Aorta (tissue), 5 donors: ENCODE results near the gene KCNIP3. TPM values are rescaled to one million over a fixed set of nuclear protein-coding genes. Genes with fewer than 3 reads are reported as not detected.

Experiments used
- ATAC-seq: fragments of 200-7000 bp; cut with Tn5 transposase; one replicate; pipeline ENCODE4 v1.9.1; 2022; ENCODE audit warnings: moderate library complexity; ENCODE audit not compliant: low FRiP score
- DNase-seq, 2 donors: peaks; one replicate each; pipeline ENCODE4 v3.0.0-alpha.2; 2020
- H3K27ac ChIP-seq, 2 donors: one replicate each; pipeline ENCODE4 v1.5.1; 2013; ENCODE audit warnings: low read length in 2 of 2, mild to moderate bottlenecking in 2 of 2, moderate library complexity in 2 of 2, control low read depth in 1 of 2, inconsistent platforms in 1 of 2, low read depth in 1 of 2
- H3K27me3 ChIP-seq, 2 donors: one replicate each; pipeline ENCODE4 v1.6.1; 2013; ENCODE audit warnings: control low read depth in 1 of 2, low read length in 1 of 2, mild to moderate bottlenecking in 1 of 2, moderate library complexity in 1 of 2; ENCODE audit not compliant: insufficient read depth in 2 of 2, control insufficient read depth in 1 of 2
- H3K36me3 ChIP-seq, 2 donors: one replicate each; pipeline ENCODE4 v1.6.1; 2013; ENCODE audit warnings: control low read depth in 1 of 2, low read length in 1 of 2, mild to moderate bottlenecking in 1 of 2; ENCODE audit not compliant: insufficient read depth in 2 of 2, control insufficient read depth in 1 of 2
- H3K4me1 ChIP-seq, 2 donors: one replicate each; pipeline ENCODE4 v1.6.1; 2013; ENCODE audit warnings: low read length in 2 of 2, control low read depth in 1 of 2, mild to moderate bottlenecking in 1 of 2, moderate library complexity in 1 of 2; ENCODE audit not compliant: insufficient read depth in 2 of 2, control insufficient read depth in 1 of 2
- H3K4me3 ChIP-seq, 2 donors: one replicate each; pipeline ENCODE4 v1.5.1; 2013; ENCODE audit warnings: low read length in 2 of 2, control low read depth in 1 of 2, mild to moderate bottlenecking in 1 of 2
- H3K9me3 ChIP-seq: one replicate; pipeline ENCODE4 v1.6.1; 2013; ENCODE audit warnings: mild to moderate bottlenecking, low read length; ENCODE audit not compliant: control insufficient read depth
- WGBS, 2 donors: extraction: QIAGEN DNeasy Blood & Tissue Kit; methylation state at CpG; one replicate each; pipeline ENCODE4 v1.1.7; 2013; 5-methylcytosine and 5-hydroxymethylcytosine counted together
- intact Hi-C, 2 donors: fragments of 100-400 bp; cut with DNase I; formaldehyde crosslinking; loops; one replicate each; pipeline versions ENCODE4 v1.14.2 to v1.15.0; 2022
- polyA plus RNA-seq, 2 donors: library from polyadenylated mRNA; stranded (reverse); fragments of 200-250 nt; gene quantifications; one replicate each; pipeline ENCODE4 v1.2.3, GENCODE V29; 2013
- total RNA-seq, 2 donors: library from RNA; stranded (reverse); fragmentation: NEBNext Ultra II Directional; extraction: Animal tissue kit (Norgen Biotek cat#: 25700); gene quantifications; one replicate each; pipeline ENCODE4 v1.2.1, GENCODE V29; 2021
- donor health status: healthy with polysubstance abuse.
- donor health status: Bipolar disorder and iron deficiency.
- donor health status: DM: no; HTN: no; CAD: no.
- donor health status: DM: no; HTN: no; CAD: no.
- donor health status: DM: yes; HTN: yes; CAD: no.

Gene KCNIP3
- total and polyA plus RNA-seq, 4 donors: 2.9 to 10.7 (median 7.7) TPM

DNA sequence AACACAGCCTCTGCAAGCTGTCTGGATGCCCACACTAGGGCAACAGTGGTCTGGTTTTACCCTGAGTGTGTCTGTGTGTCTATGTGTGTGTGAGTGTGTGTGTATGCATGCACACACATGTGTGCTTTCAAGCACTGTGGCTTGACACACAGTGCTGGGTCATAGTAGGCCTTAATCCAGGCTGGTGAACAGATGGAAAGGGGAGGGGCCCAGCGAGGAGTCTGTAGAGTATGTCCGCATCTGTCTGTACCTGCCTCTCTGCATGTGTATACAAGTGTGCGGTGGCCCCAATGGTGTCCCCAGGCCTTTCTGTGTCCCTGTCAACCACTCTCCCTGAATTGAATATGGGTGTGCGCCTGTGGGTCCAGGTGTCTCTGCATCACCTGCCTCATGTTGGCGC lies 9.3 kb upstream of the KCNIP3 start:
- H3K27ac ChIP-seq: no peak overlapping the region
- DNase-seq (no peak), ATAC-seq (no peak)
- H3K4me1 ChIP-seq: no peaks in the 10 kb centered on the region
- H3K27me3 ChIP-seq: no peaks in the 10 kb centered on the region
- H3K4me3 ChIP-seq: no peak overlapping the region
- intact Hi-C loops: no loop called here
- peaks cover 4% of the 10 kb centered on the region for H3K9me3 ChIP-seq
- H3K36me3 ChIP-seq: no peaks in the 10 kb centered on the region
- WGBS, 2 donors: 95 to 97% methylated on average over 5 of the region's 5 CpGs

DNA sequence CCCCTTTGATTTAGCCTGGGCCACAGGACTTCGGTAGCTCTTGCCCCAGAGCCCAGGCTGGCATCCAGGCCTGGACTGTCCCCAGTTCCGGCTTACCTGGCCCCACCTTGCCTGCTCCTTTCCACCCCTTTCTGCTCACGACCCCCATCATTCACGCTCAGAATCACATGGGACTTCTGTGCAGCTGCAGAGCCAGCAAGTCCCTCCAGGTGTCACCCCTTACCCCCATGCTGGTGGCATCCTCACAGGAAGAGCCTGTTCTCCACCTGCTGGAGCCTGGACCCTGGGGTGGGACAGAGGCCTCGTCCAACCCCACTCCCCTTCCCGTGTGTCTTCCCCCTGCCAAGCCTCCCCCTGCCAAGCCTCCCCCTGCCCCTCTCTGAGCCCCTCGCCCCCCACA lies 7.9 kb upstream of the KCNIP3 start:
- intact Hi-C loops: no loop called here
- no peak for DNase-seq
- Histone ChIP-seq H3K4me3 (no peak overlapping the region), H3K27me3 (no peaks in the 10 kb centered on the region), H3K4me1 (no peaks in the 10 kb centered on the region), H3K36me3 (no peaks in the 10 kb centered on the region), H3K27ac (no peak overlapping the region), H3K9me3 (peaks cover 4% of the 10 kb centered on the region)
- WGBS, 2 donors: 79 to 82% methylated on average over 7 of the region's 7 CpGs
- no peak for ATAC-seq

- H3K4me1 ChIP-seq: no peaks in the 10 kb centered on the region
- H3K9me3 ChIP-seq: peaks cover 4% of the 10 kb centered on the region
- DNase-seq (no peak), ATAC-seq (no peak)
- H3K4me3 ChIP-seq: no peak overlapping the region
- no peaks in the 10 kb centered on the region for H3K36me3 ChIP-seq
- intact Hi-C loops: no loop called here
- no peak overlapping the region for H3K27ac ChIP-seq
- no peaks in the 10 kb centered on the region for H3K27me3 ChIP-seq
Observed at GRCh38 chr2:95291222-95291621, 5.9 kb upstream of the KCNIP3 start.

GRCh38 chr2:95292623-95293260 lies 4.4 kb upstream of the KCNIP3 start:
- H3K27me3 ChIP-seq: no peaks in the 10 kb centered on the region
- peaks cover 4% of the 10 kb centered on the region for H3K9me3 ChIP-seq
- no peak overlapping the region for H3K27ac ChIP-seq
- WGBS, 2 donors: 95 to 98% methylated on average over 9 of the region's 9 CpGs
- H3K4me1 ChIP-seq: no peaks in the 10 kb centered on the region
- intact Hi-C loops: no loop called here
- H3K36me3 ChIP-seq: no peaks in the 10 kb centered on the region
- H3K4me3 ChIP-seq: no peak overlapping the region
- no peak for ATAC-seq
- DNase-seq: no peak

DNA sequence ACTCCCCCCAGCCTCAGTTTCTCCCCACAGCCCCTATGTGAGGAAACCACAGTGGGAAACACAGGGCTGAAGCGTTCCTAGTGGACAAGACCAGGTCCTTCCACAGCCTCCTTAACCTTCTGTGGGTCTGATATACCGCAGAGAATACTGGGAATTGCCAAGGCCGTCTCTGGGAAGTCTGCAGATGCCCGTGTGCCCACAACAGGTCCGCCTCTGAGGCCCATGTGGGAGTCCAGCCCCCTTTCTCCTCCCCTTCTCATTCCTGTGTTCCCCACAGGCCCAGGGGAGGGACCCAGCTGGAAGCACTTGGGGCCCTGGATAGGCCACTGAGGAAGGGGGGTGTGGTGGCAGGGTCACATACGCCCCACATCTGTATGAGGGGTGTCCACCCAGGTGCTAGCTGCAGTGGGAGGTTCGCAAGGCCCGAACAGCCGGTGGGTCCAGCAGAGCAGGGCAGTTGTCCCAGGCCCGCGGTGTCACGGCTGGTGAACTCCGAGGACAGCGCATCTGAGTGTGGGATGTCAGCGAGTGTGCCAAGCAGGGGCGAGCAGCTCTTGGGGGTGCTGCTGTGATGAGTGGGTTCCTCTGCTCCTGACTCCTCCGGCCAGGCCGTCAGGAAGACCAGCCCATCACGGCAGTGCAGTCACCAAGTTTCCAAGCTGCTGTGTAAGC lies 2.4 kb upstream of the KCNIP3 start:
- H3K4me1 ChIP-seq: no peaks in the 10 kb centered on the region
- 94 to 96% methylated on average over 19 of the region's 19 CpGs for WGBS, 2 donors
- H3K36me3 ChIP-seq: no peaks in the 10 kb centered on the region
- DNase-seq (no peak), ATAC-seq (no peak)
- H3K9me3 ChIP-seq: peaks cover 4% of the 10 kb centered on the region
- intact Hi-C loops: no loop called here
- no peak overlapping the region for H3K4me3 ChIP-seq
- H3K27ac ChIP-seq: no peak overlapping the region
- H3K27me3 ChIP-seq: no peaks in the 10 kb centered on the region

GRCh38 chr2:95295376-95295775 lies 1.8 kb upstream of the KCNIP3 start:
- Histone ChIP-seq H3K36me3 (no peaks in the 10 kb centered on the region), H3K4me1 (no peaks in the 10 kb centered on the region), H3K27me3 (no peaks in the 10 kb centered on the region), H3K4me3 (no peak overlapping the region), H3K27ac (no peak overlapping the region), H3K9me3 (peaks cover 4% of the 10 kb centered on the region)
- intact Hi-C loops: no loop called here
- no peak for DNase-seq
- WGBS, 2 donors: 93 to 95% methylated on average over 6 of the region's 6 CpGs
- no peak for ATAC-seq

DNA sequence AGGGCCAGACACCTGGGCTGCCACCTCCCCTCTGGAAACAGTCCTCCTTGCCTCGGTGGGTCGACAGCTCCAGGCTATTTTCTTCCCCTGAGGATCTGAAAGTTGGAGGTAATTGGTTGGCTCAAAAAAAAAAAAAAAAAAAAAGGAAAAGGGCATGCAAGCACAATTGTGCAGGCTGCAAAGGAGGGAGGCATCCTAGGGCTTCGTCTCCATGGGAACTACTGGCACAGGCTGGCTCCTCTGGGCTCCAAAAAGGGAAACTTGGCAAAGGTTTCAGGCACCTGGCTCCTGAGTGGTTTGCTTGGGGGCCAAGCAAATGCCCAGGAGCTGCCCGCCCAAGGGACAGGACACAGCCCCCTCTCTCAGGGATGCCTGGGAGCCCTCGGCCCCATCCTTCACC lies 1.1 kb upstream of the KCNIP3 start:
- Histone ChIP-seq H3K4me1 (no peaks in the 10 kb centered on the region), H3K27me3 (no peaks in the 10 kb centered on the region), H3K4me3 (no peak overlapping the region), H3K9me3 (peaks cover 2% of the 10 kb centered on the region), H3K36me3 (no peaks in the 10 kb centered on the region), H3K27ac (no peak overlapping the region)
- intact Hi-C loops: no loop called here
- WGBS, 2 donors: 27 to 30% methylated on average over 5 of the region's 5 CpGs
- ATAC-seq (no peak), DNase-seq (no peak)

DNA sequence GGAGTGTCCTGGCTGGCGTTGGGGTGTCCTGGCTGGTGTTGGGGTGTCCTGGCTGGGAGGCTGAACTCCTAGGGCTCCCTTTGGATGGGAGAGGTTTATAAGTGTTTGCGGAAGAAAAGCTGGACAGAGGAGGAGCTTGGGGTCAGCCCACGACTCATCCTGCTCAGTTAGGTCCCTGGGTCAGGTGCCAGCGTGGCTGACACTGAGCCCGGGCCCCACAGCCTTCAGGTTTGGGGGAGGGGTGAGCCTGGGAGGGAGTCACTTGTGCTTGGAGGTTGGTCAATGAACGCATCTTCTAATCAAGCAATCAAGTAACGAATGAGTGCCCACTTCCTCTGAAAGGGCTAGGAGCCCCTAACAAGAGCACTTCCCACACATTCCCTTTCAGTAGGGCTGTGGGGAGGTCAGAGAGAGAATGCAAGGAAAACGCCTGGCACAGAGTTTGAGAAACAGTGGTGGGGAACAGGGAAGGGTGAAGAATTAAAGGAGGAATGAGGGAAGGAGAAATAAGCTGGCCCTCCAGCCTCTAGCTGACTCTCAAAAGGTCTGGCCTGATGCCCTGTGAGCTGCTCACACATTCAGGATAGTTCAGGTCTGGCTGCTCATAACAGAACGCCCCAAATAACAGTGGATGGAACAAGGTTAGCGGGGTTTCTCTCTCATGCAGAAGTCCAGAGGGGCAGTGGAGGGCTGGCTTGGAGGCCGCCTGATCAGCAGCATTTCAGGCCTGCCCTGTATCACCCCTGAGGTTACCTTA lies 670 bp downstream of the KCNIP3 start:
- no peak overlapping the region for H3K4me3 ChIP-seq
- no peaks in the 10 kb centered on the region for H3K27me3 ChIP-seq
- ATAC-seq: no peak
- intact Hi-C loops: no loop called here
- DNase-seq: no peak
- WGBS, 2 donors: 46 to 48% methylated on average over 11 of the region's 11 CpGs
- no peaks in the 10 kb centered on the region for H3K4me1 ChIP-seq
- no peaks in the 10 kb centered on the region for H3K36me3 ChIP-seq
- no peaks in the 10 kb centered on the region for H3K9me3 ChIP-seq
- no peak overlapping the region for H3K27ac ChIP-seq
